Stimulated activated CD4-positive, alpha-beta T cell treated with anti-CD3 and anti-CD28 coated beads, TNF-alpha, amount 100 ng/mL, for 48 hours (primary cell): ENCODE measurements around the gene CCNL2.
"Not testable (repeated sequence)": the region's sequence is repeated elsewhere in the genome, so short reads cannot be mapped to it uniquely, and the experiment has no call there.

Experiments
- DNase-seq, 3 donors: peaks; one replicate each; pipeline ENCODE4 v3.0.0-alpha.2; 2020; ENCODE audit warnings: low read depth in 3 of 3

The CCNL2 gene

GRCh38 chr1:1432274-1432950, 33.3 kb upstream of the CCNL2 start:
- DNase-seq, result no peak

GRCh38 chr1:1431845-1432273, 32.7 kb upstream of the CCNL2 start:
- no peak for DNase-seq

GRCh38 chr1:1430992-1431844, 32.1 kb upstream of the CCNL2 start:
- no peak for DNase-seq

- DNase-seq, result no peak
Measured at GRCh38 chr1:1430114-1430982, 31.2 kb upstream of the CCNL2 start.

GRCh38 chr1:1429671-1430073, 30.5 kb upstream of the CCNL2 start:
- DNase-seq, result no peak

- DNase-seq, result not testable (repeated sequence)
Measured at GRCh38 chr1:1428967-1429366, 29.8 kb upstream of the CCNL2 start.

- no peak for DNase-seq
Measured at GRCh38 chr1:1428174-1428573, 29.0 kb upstream of the CCNL2 start.

GRCh38 chr1:1427820-1428148, 28.6 kb upstream of the CCNL2 start:
- DNase-seq, result no peak

- DNase-seq, result no peak
Measured at GRCh38 chr1:1427106-1427819, 28.1 kb upstream of the CCNL2 start.

GRCh38 chr1:1426496-1427105, 27.5 kb upstream of the CCNL2 start:
- no peak for DNase-seq

GRCh38 chr1:1425753-1426495, 26.8 kb upstream of the CCNL2 start:
- no peak for DNase-seq

GRCh38 chr1:1425426-1425752, 26.3 kb upstream of the CCNL2 start:
- no peak for DNase-seq

GRCh38 chr1:1424707-1425106, 25.6 kb upstream of the CCNL2 start:
- DNase-seq, result no peak

- no peak for DNase-seq
Measured at GRCh38 chr1:1423245-1423597, 24.1 kb upstream of the CCNL2 start.

- DNase-seq, result no peak
Measured at GRCh38 chr1:1422465-1423244, 23.5 kb upstream of the CCNL2 start.

- DNase-seq, result no peak
Measured at GRCh38 chr1:1421907-1422464, 22.9 kb upstream of the CCNL2 start.

GRCh38 chr1:1421147-1421906, 22.2 kb upstream of the CCNL2 start, which contains the start of gene ANKRD65:
ANKRD65 (minus strand) TSS chr1:1421276; CDS start chr1:1421005, 271 bp downstream.
- no peak for DNase-seq

GRCh38 chr1:1420654-1421141, 21.6 kb upstream of the CCNL2 start:
- DNase-seq, result no peak
